Endothelial cell of umbilical vein (primary cell): ENCODE data around the gene ARRB1. TPM values are rescaled to one million over a fixed set of nuclear protein-coding genes. Genes with fewer than 3 reads are reported as not detected.

Experiments
- BruUV-seq: library from RNA; stranded (reverse); fragments of 400-500 nt; replicated peaks from 2 replicates; lab custom pipeline; 2021; lab: Mats Ljungman, UMichigan
- CTCF ChIA-PET: fragments of 300-600, 350-600 bp; sonication (Branson Sonifier 250); formaldehyde crosslinking; loops from one replicate; lab custom pipeline; 2021; ENCODE audit warnings: antibody characterized with exemption, inconsistent platforms; lab: Charles Lee
- POLR2A ChIA-PET: fragments of 300-600, 350-600 bp; sonication (Branson Sonifier 250); formaldehyde crosslinking; loops from one replicate; lab custom pipeline; 2021; ENCODE audit warnings: antibody characterized with exemption, inconsistent platforms; lab: Charles Lee
- DNase-seq: peaks from one replicate; pipeline ENCODE4 v3.0.0-alpha.2; 2011; ENCODE audit warnings: low read depth, low spot score
- FAIRE-seq: peaks from 2 replicates; lab custom pipeline; 2011; peaks lifted over from hg19 to GRCh38; lab: Jason Lieb, UNC
- H2AFZ ChIP-seq: 2 replicates; pipeline ENCODE4 v1.6.0; 2012; ENCODE audit warnings: low read depth, low read length, control low read depth, inconsistent platforms
- H3K27ac ChIP-seq: 2 replicates; pipeline ENCODE4 v1.5.1; 2011; ENCODE audit warnings: low read depth, mild to moderate bottlenecking, control low read depth, low read length, moderate library complexity; ENCODE audit not compliant: insufficient read depth
- H3K27me3 ChIP-seq, 2 experiments: 2 replicates each; pipeline versions ENCODE4 v1.6.0 to v1.6.1; 2011; ENCODE audit warnings: low read length in 2 of 2, mixed read lengths in 1 of 2; ENCODE audit not compliant: control insufficient read depth in 2 of 2, insufficient read depth in 2 of 2
- H3K36me3 ChIP-seq, 2 experiments: 2 replicates in 1 of 2; 3 replicates in 1 of 2; pipeline ENCODE4 v1.5.1; 2011; ENCODE audit warnings: low read length in 2 of 2, mild to moderate bottlenecking in 1 of 2, moderate library complexity in 1 of 2; ENCODE audit not compliant: control insufficient read depth in 2 of 2, insufficient read depth in 2 of 2; ENCODE audit errors: extremely low read depth in 1 of 2
- H3K4me1 ChIP-seq: 3 replicates; pipeline ENCODE4 v1.5.1; 2011; ENCODE audit warnings: mild to moderate bottlenecking, low read length; ENCODE audit not compliant: control insufficient read depth, insufficient read depth; ENCODE audit errors: extremely low read depth
- H3K4me2 ChIP-seq: 2 replicates; pipeline ENCODE4 v1.6.1; 2011; ENCODE audit warnings: low read length, control low read depth, mixed read lengths; ENCODE audit not compliant: insufficient read depth
- H3K4me3 ChIP-seq, 3 experiments: fragments of 200-600 bp in 1 of 3; sonication (generic), shearing (Covaris generic) in 1 of 3; replicated peaks in 1 of 3; 2 replicates each; pipeline ENCODE4 v1.5.1; 2011 to 2016; ENCODE audit warnings: control low read depth in 3 of 3, low read length in 3 of 3, mild to moderate bottlenecking in 2 of 3, inconsistent platforms in 1 of 3, low read depth in 1 of 3, moderate library complexity in 1 of 3; ENCODE audit not compliant: insufficient read depth in 1 of 3
- H3K79me2 ChIP-seq: 2 replicates; pipeline ENCODE4 v1.6.0; 2012; ENCODE audit warnings: low read length, inconsistent platforms; ENCODE audit not compliant: control insufficient read depth, insufficient read depth
- H3K9ac ChIP-seq: replicated peaks from 2 replicates; pipeline ENCODE3; 2011; ENCODE audit warnings: low read length, control low read depth; ENCODE audit not compliant: insufficient read depth; ENCODE audit errors: extremely low read depth
- H3K9me1 ChIP-seq: replicated peaks from 3 replicates; pipeline ENCODE4 v1.6.0; 2011; ENCODE audit warnings: mild to moderate bottlenecking, low read length; ENCODE audit not compliant: control insufficient read depth, insufficient read depth; ENCODE audit errors: extremely low read depth
- H3K9me3 ChIP-seq: replicated peaks from 2 replicates; pipeline ENCODE4 v1.5.1; 2012; ENCODE audit warnings: low read length, inconsistent platforms; ENCODE audit not compliant: control insufficient read depth, insufficient read depth
- H4K20me1 ChIP-seq: replicated peaks from 2 replicates; pipeline ENCODE3; 2011; ENCODE audit warnings: mild to moderate bottlenecking, low read length; ENCODE audit not compliant: control insufficient read depth, insufficient read depth; ENCODE audit errors: extremely low read depth
- CTCF ChIP-seq, 2 donors: IDR thresholded peaks; 1 replicate in 1 of 2; 2 replicates in 1 of 2; pipeline ENCODE4 v1.5.1; 2011; ENCODE audit warnings: low read length in 2 of 2, mild to moderate bottlenecking in 2 of 2, moderate library complexity in 2 of 2, control low read depth in 1 of 2, inconsistent platforms in 1 of 2, low read depth in 1 of 2; ENCODE audit not compliant: insufficient read depth in 1 of 2; ENCODE audit errors: extremely low read depth in 1 of 2
- EZH2 ChIP-seq: IDR thresholded peaks from 2 replicates; pipeline ENCODE4 v1.6.1; 2012; ENCODE audit warnings: borderline replicate concordance, low read depth, mild to moderate bottlenecking, moderate library complexity, low read length, inconsistent platforms; ENCODE audit not compliant: severe bottlenecking
- FOS ChIP-seq: IDR thresholded peaks from 2 replicates; pipeline ENCODE4 v1.6.1; 2011; ENCODE audit warnings: mild to moderate bottlenecking, low read length, moderate library complexity, borderline replicate concordance; ENCODE audit not compliant: insufficient read depth
- GATA2 ChIP-seq: IDR thresholded peaks from 2 replicates; pipeline ENCODE4 v1.7.0; 2011; ENCODE audit warnings: low read depth, mild to moderate bottlenecking, moderate library complexity, mixed read lengths, low read length; ENCODE audit not compliant: insufficient read length, insufficient read depth
- JUN ChIP-seq: IDR thresholded peaks from 2 replicates; pipeline ENCODE4 v1.6.1; 2011; ENCODE audit warnings: borderline replicate concordance, low read depth; ENCODE audit not compliant: insufficient read length, insufficient read depth
- MAX ChIP-seq: IDR thresholded peaks from 2 replicates; pipeline ENCODE4 v1.6.1; 2011; ENCODE audit not compliant: insufficient read depth, insufficient read length
- MYC ChIP-seq: IDR thresholded peaks from one replicate; pipeline ENCODE4 v1.6.1; 2011; ENCODE audit warnings: mild to moderate bottlenecking, low read depth, low read length
- POLR2A ChIP-seq: IDR thresholded peaks from 2 replicates; pipeline ENCODE4 v1.6.1; 2012; ENCODE audit warnings: low read depth, mild to moderate bottlenecking, control low read depth, low read length
- POLR2AphosphoS5 ChIP-seq: IDR thresholded peaks from 2 replicates; pipeline ENCODE4 v1.6.1; 2012; ENCODE audit warnings: low read depth, mild to moderate bottlenecking, control low read depth, low read length, moderate library complexity; ENCODE audit not compliant: insufficient read depth
- dilution Hi-C: fragments of 300-500 bp; cut with MboI; formaldehyde crosslinking; loops from one replicate; pipeline ENCODE4 v1.15.0; 2019; ENCODE audit warnings: low sequenced_read_pairs; ENCODE audit not compliant: extremely low pct_ligation_motif_present
- intact Hi-C: fragments of 100-400 bp; cut with micrococcal nuclease; formaldehyde crosslinking; loops from one replicate; pipeline ENCODE4 v1.10.0; 2022
- polyA plus RNA-seq, 4 experiments: library from polyadenylated mRNA; depleted of rRNA in 3 of 4; stranded (reverse) in 3 of 4; unstranded in 1 of 4; fragments of >200 nt; gene quantifications; 2 replicates each; pipeline versions ENCODE4 v1.2.1 to v1.2.3, GENCODE V29; 2011 to 2012; ENCODE audit warnings: missing spikeins in 1 of 4
- total RNA-seq: library from RNA; stranded (reverse); gene quantifications from 2 replicates; pipeline ENCODE4 v1.2.3, GENCODE V29; 2021

The ARRB1 gene
- total and polyA plus RNA-seq, 2 donors (not counting 3 experiments of a cell fraction or from before 2014, with no cell fraction given) = 63.9 to 92.6 TPM

DNA sequence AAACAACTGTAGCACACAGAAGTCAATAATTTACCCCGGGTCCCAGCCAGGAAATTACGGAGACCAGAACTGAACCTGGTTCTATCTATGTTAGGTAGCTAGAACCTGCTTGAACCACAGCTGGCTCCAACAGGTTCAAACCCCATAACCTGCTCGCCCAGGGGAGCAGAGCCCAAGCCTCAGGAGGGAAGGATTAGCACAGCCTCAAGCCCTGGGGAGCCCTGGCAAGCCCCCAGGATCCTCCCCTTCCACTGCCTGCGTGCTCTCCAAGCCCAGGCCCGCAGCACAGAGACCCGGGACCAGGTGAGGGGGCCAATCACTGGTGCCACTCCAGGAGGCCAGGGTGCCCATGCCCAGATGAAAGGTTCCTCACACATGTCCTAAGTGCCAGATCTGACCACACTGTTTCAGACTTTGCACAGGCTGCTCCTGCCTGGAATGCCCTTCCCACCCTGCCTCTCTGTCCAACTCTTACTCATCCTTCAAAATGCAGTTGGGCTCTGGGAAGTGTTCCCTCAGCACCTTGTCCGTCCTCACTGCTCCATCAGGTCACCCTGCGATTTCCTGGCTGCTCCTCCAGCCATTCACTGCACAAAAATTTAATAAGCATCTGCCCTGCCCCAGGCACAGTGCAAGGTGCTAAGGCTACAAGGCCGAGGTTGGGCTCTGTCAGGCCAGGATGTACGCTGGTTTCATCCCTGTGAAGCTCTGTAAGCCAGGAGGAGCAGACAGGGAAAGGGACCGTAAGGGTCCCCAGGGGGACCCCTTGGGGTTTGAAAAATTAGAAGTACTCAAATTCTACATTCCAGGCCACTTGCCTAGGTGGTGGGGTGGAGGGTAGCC is 32.2 kb downstream of the ARRB1 start:
- FAIRE-seq = no peak
- BruUV-seq = no TSS peak
- H3K9me1 ChIP-seq = no peaks in the 10 kb centered on the region
- no peaks in the 10 kb centered on the region for H4K20me1 ChIP-seq
- no peak for TF ChIP-seq MYC
- TF ChIP-seq JUN = no peak
- TF ChIP-seq MAX = no peak
- TF ChIP-seq EZH2 = no peak
- no peak for TF ChIP-seq FOS
- TF ChIP-seq CTCF (IDR thresholded peaks at IDR 0.05; ENCODE audit: extremely low read depth in 1 of 2, insufficient read depth in 1 of 2, low read depth in 1 of 2, low read length in 2 of 2) = no peak
- no peak for TF ChIP-seq POLR2A
- TF ChIP-seq GATA2 = no peak
- no peak for TF ChIP-seq POLR2AphosphoS5
- no peaks in the 10 kb centered on the region for H3K9me3 ChIP-seq
- no peak overlapping the region for H3K4me2 ChIP-seq
- no peak overlapping the region for H3K4me3 ChIP-seq
- peaks cover 13% of the 10 kb centered on the region for H3K4me1 ChIP-seq
- dilution Hi-C loops (no loop called here), intact Hi-C loops (no loop called here)
- ChIA-PET CTCF (no interaction called here), POLR2A (no interaction called here)
- no peak overlapping the region for H3K9ac ChIP-seq
- peaks cover 2 to 5% of the 10 kb centered on the region in 2 experiments for H3K36me3 ChIP-seq
- no peak overlapping the region for H2AFZ ChIP-seq
- no peaks in the 10 kb centered on the region for H3K27me3 ChIP-seq
- no peak overlapping the region for H3K27ac ChIP-seq
- H3K79me2 ChIP-seq = peaks cover 13% of the 10 kb centered on the region
- DNase-seq = no peak
